Parathyroid adenoma (tissue), 2 donors: ENCODE measurements around the gene PAFAH2.

Experiments
- H2AFZ ChIP-seq: fragments of 300-600 bp; sonication (generic); one replicate; pipeline ENCODE4 v1.7.0; 2017; ENCODE audit warnings: antibody characterized with exemption, mild to moderate bottlenecking
- H3K27ac ChIP-seq: fragments of 300-600 bp; sonication (generic); one replicate; pipeline ENCODE4 v1.7.0; 2017
- H3K27me3 ChIP-seq: fragments of 300-600 bp; sonication (generic); one replicate; pipeline ENCODE4 v1.7.0; 2017; ENCODE audit warnings: low read length; ENCODE audit not compliant: control insufficient read depth, insufficient read depth
- H3K36me3 ChIP-seq: fragments of 300-600 bp; sonication (generic); one replicate; pipeline ENCODE4 v1.7.0; 2017; ENCODE audit warnings: low read length; ENCODE audit not compliant: control insufficient read depth, insufficient read depth
- H3K4me1 ChIP-seq: fragments of 300-600 bp; sonication (generic); one replicate; pipeline ENCODE4 v1.7.0; 2017; ENCODE audit warnings: control low read depth
- H3K4me2 ChIP-seq: fragments of 300-600 bp; sonication (generic); one replicate; pipeline ENCODE4 v1.7.0; 2017; ENCODE audit warnings: low read length
- H3K4me3 ChIP-seq: fragments of 300-600 bp; sonication (generic); one replicate; pipeline ENCODE4 v1.7.0; 2017; ENCODE audit warnings: low read depth, low read length
- H3K79me2 ChIP-seq: fragments of 300-600 bp; sonication (generic); one replicate; pipeline ENCODE4 v1.7.0; 2017; ENCODE audit warnings: control low read depth
- H3K9ac ChIP-seq: fragments of 300-600 bp; sonication (generic); one replicate; pipeline ENCODE4 v1.7.0; 2017; ENCODE audit warnings: mild to moderate bottlenecking
- H3K9me3 ChIP-seq: fragments of 300-600 bp; sonication (generic); one replicate; pipeline ENCODE4 v1.7.0; 2017; ENCODE audit warnings: low read length; ENCODE audit not compliant: control insufficient read depth
- CTCF ChIP-seq: fragments of 300-600 bp; sonication (generic); IDR thresholded peaks from one replicate; pipeline ENCODE4 v1.7.0; 2017; ENCODE audit warnings: antibody characterized with exemption, mild to moderate bottlenecking
- donor health status: primary hyperparathyroidism.

Gene PAFAH2

GRCh38 chr1:25999041-25999800 lies 1.4 kb upstream of the PAFAH2 start:
- no peak overlapping the region for H3K4me3 ChIP-seq
- H3K27me3 ChIP-seq: no peaks in the 10 kb centered on the region
- H3K4me1 ChIP-seq: peaks cover 9% of the 10 kb centered on the region
- no peaks in the 10 kb centered on the region for H3K36me3 ChIP-seq
- peak overlapping the region; percentile 88 for H3K27ac ChIP-seq
- no peaks in the 10 kb centered on the region for H3K79me2 ChIP-seq
- H2AFZ ChIP-seq: peak overlapping the region; percentile 87
- H3K9me3 ChIP-seq: no peaks in the 10 kb centered on the region
- no peak for TF ChIP-seq CTCF
- H3K4me2 ChIP-seq: no peak overlapping the region
- H3K9ac ChIP-seq: no peak overlapping the region

- H3K4me2 ChIP-seq: peak overlapping the region; percentile 87
- peak overlapping the region; percentile 59 for H3K27ac ChIP-seq
- no peak overlapping the region for H3K9ac ChIP-seq
- H3K27me3 ChIP-seq: no peaks in the 10 kb centered on the region
- no peaks in the 10 kb centered on the region for H3K79me2 ChIP-seq
- no peaks in the 10 kb centered on the region for H3K9me3 ChIP-seq
- H3K4me3 ChIP-seq: peak overlapping the region; percentile 74
- no peak for TF ChIP-seq CTCF
- H2AFZ ChIP-seq: peak overlapping the region; percentile 54
- H3K36me3 ChIP-seq: no peaks in the 10 kb centered on the region
- peaks cover 16% of the 10 kb centered on the region for H3K4me1 ChIP-seq
Observed at GRCh38 chr1:25996966-25997827, 666 bp downstream of the PAFAH2 start.

GRCh38 chr1:25994402-25995150 lies 3.3 kb downstream of the PAFAH2 start:
- Histone ChIP-seq H3K4me1 (peaks cover 16% of the 10 kb centered on the region), H3K27ac (no peak overlapping the region), H3K36me3 (no peaks in the 10 kb centered on the region), H3K9ac (no peak overlapping the region), H3K27me3 (no peaks in the 10 kb centered on the region), H3K9me3 (no peaks in the 10 kb centered on the region), H3K4me3 (no peak overlapping the region), H3K79me2 (no peaks in the 10 kb centered on the region), H3K4me2 (no peak overlapping the region), H2AFZ (no peak overlapping the region)
- no peak for TF ChIP-seq CTCF

- Histone ChIP-seq H3K9me3 (no peaks in the 10 kb centered on the region), H2AFZ (no peak overlapping the region), H3K27me3 (no peaks in the 10 kb centered on the region), H3K4me3 (no peak overlapping the region), H3K36me3 (no peaks in the 10 kb centered on the region), H3K4me2 (no peak overlapping the region), H3K9ac (no peak overlapping the region), H3K27ac (peak overlapping the region; percentile 36), H3K79me2 (no peaks in the 10 kb centered on the region), H3K4me1 (peaks cover 12% of the 10 kb centered on the region)
- TF ChIP-seq CTCF: no peak
Observed at GRCh38 chr1:25993197-25993951, 4.5 kb downstream of the PAFAH2 start.
